HG03558 (cell line): Measurements from ENCODE around the gene PRDM16.

Experiments used
- ATAC-seq: cut with Tn5 transposase; IDR thresholded peaks from one replicate; pipeline ENCODE4 v1.9.1; 2021; ENCODE audit warnings: moderate number of reproducible peaks; ENCODE audit not compliant: unreplicated experiment; ENCODE audit errors: extremely low read depth

The PRDM16 gene

GRCh38 chr1:3261969-3262579 lies 193.1 kb downstream of the PRDM16 start:
- ATAC-seq: no peak

GRCh38 chr1:3262681-3263286 lies 193.8 kb downstream of the PRDM16 start:
- no peak for ATAC-seq

GRCh38 chr1:3263790-3264189 lies 194.8 kb downstream of the PRDM16 start:
- ATAC-seq: no peak

GRCh38 chr1:3264456-3264855 lies 195.5 kb downstream of the PRDM16 start:
- no peak for ATAC-seq

DNA sequence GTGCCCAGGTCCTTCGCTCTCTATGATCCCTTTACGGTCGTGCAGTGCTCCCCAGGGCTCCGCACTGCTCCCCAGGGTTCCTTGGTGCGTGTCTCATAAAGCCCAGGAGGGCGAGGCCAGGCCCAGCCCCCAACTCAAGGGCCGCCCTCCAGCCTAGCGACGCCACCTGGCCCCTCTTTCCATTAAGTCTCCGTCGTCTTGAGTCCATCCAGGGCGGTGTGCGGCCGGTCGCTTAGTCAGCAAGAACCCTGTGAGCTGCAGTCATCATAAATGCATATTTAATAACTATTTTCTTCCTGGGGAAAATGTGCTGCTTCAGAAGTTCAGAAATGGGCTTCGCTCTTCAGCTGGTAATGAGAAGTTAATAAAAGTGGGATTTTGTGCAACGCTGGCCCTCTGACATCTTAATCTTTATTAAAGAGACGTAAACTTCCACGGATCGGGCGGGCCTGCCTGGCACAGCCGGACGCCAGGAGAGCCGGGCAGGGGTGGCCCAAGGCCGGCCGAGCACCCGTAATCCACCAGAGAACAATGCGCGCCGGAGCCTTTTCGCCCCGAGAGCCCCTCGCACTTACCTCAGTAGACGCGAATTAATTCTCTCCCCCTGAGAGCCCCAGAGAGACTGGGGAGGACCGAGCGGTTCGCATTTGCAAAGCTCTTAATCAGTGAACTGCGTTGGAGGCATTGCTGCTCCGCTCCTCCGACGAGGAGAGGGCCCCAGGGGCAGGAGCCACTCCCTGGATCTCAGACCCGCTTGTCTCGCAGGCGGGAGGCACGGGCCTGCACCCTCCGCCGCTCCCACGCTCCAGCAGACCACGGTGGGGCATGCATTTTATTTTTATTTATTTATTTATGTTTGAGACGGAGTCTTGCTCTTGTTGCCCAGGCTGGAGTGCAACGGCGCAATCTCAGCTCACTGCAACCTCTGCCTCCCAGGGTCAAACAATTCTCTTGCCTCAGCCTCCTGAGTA lies 197.1 kb downstream of the PRDM16 start:
- ATAC-seq: no peak

DNA sequence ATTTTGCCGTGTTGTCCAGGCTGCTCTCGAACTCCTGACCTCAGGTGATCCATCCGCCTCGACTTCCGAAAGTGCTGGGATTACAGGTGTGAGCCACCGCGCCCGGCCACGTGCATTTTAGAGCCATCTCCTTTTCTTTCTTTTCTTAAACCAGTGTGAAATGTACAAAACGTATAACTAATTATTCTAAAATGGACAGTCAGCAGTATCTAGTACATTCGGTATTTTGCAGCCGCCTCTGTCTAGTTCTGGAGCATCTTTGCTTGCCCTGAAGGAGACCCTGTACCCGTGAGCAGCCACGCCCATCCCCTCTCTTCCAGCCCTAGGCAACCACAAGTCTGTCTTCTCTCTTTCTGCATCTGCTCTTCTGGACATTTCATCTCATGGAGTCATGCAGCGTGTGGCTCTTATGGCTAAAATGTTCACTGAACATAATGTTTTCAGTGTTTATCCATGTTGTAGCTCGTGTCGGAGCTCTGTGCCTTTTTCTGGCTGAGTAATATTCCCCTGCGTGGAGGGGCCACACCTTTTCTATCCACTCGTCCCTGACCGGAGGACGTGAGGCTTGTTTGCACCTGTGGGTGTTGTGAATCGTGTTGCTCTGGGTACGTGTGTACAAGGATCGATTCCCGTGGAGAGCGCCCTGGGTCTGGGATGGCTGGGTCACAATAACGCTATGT lies 198.0 kb downstream of the PRDM16 start:
- ATAC-seq: no peak

DNA sequence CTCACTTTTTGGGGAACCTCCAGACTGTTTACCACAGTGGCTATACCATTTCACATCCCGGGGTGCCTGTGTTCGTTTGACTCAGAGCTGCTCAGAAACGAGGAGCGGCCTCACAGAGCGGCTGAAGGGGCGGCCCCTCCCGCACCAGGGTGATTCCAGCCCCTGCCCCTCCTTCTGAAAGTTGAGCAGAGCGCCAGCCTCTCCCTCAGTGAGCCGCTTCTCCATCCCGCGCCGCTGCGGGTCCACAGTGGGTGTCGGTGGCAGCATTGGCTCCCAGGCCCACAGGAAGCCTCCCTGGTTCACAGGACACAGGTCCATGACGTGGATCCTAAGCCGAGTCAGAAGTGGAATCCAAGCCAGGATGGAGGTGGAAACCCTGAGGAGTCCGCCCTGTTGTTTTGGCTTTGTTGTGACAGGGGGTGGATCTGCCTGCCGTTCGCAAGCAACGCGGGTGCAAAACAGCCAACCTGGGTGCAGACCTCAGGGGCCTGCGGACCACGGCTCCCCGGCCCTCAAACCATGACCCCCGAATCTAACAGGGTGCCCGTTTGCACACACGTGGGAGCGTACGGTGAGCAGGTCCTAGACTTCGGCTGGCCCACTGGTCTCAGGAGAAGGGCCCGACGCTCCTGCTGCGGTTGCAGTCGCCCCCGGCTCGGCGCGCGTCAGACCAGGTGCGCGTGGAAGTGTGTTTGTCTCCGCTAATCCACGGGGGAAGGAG lies 198.7 kb downstream of the PRDM16 start:
- ATAC-seq: no peak

GRCh38 chr1:3268281-3268680 lies 199.3 kb downstream of the PRDM16 start:
- no peak for ATAC-seq

GRCh38 chr1:3270403-3271245 lies 201.6 kb downstream of the PRDM16 start:
- no peak for ATAC-seq

DNA sequence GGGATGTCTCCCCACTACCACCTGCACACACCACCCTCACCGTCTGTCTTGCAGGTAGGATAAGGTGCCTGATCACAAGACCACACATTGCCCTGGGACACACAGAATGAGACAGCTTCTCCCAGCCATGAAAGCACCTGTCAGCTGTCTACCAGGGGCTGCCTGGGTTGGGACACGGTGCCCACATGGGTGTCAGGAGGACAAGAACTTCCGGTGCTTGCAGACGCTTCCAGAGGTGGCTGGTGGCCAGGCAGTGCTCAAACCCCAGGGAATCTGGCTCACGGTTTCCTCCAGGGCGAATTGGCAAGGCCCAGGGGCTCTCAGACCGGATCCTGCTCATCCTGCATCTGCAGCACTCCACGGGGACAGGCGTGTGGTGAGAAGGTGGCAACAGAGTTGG lies 202.9 kb downstream of the PRDM16 start:
- ATAC-seq: no peak

- no peak for ATAC-seq
Observed at GRCh38 chr1:3272321-3273045, 203.5 kb downstream of the PRDM16 start.

DNA sequence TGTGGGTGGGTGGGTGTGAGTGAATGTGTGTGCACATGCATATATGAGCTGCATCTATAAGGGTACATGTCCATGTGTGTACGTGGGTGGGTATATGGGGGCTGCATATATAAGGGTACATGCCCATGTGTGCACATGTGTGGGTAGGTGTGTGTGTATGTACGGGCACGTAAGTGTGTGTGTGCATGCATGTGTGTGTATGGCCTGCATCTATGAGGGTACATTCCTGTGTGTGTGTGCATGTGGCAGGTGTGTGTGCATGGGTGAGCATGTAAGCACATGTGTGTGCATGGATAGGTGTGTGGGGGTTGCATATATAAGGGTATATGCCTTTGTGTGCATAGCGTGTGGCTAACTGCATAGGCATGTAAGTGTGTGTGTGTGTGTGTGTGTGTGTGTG lies 204.4 kb downstream of the PRDM16 start:
- ATAC-seq: no peak

DNA sequence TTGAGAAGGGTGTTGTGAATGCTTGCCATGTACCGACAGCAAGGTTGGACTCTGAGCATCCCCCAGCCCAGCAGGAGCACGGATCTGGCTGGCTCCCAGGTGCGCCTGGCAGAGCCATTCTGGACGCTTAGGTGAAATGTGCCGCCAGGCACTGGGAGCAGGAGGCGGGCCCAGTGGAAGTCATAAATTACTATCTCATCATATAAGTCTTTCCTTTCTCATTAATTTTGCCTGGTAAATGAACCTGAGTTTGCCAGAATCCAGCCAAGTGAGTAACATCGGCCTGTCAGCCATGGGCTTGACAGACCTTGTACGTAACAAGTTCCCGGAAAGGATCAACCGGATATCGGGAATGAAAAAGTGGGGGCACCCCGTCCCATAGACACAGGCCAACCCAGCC lies 206.0 kb downstream of the PRDM16 start:
- no peak for ATAC-seq

DNA sequence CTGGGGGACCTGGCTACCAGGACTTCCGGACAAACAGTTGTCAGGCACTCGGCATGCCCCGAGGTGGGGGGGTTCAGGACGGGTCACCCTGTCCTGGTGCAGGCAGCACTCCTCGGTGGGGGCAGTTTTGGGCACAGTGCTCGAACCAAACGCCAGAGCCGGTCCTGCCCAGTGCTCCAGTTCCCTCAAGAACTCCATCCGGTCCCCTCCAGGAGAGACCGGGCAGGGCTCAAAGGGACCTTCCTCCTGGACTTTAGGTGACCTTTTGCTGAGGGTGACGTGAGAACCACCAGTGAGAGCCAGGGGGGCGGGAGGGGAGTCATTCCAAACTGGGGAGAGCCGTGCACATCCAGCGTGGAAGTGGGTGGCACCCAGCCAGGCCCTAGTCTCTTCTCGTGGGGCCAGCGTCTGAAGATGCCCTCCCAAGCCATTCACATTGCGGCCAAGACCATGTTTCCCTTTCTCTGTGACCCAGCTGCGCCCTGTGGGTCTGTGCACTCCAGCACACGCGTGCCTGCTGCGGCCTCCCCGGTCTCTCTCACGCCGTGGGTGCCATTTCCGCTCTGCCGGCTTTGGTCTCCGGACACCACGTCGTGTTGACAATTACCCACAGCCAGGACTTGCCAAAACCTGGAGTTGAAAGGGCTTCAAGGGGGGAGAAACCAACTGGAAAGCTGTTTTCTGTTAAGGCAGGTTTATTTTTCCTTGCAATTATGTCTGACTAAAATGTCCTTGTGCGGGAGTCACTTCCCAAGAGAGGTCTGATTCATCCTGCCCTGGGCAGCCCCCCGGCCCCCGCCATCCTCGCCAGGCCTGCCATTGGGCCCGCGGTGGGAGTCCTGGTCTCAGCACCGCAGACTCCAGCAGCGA lies 206.7 kb downstream of the PRDM16 start:
- ATAC-seq: no peak

- ATAC-seq: no peak
Observed at GRCh38 chr1:3276341-3276800, 207.4 kb downstream of the PRDM16 start.

DNA sequence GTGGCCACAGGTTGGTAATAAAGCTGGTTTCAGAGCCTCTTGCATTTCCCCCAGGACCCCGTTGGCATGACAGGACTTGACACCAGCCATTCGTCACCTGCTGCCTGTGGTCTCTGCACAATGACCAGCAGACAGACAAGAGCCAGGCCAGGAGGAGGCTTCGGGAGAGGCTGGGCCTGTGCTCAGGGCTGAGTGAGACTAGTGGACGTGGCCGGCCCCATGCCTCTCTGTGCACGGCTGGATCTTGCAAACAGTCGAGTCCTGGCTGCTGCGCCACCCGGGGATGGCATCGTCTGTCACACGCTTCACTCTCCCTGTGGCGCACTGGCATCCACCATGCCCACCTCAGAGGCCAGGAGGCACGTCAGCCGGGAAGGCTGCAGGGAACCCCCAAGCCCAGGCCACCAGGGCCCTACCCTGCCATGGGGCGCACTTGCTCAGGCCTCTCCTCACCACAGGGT lies 208.0 kb downstream of the PRDM16 start:
- ATAC-seq: no peak

GRCh38 chr1:3277623-3278022 lies 208.6 kb downstream of the PRDM16 start:
- ATAC-seq: no peak
